ENCODE results near the gene TNS1. TPM values are rescaled to one million over a fixed set of nuclear protein-coding genes. Genes with fewer than 3 reads are reported as not detected.
A peak's percentile ranks its signal among the peaks of the same experiment; 100 is the strongest.

Gene TNS1
- total RNA-seq, 2 donors from 2014 or later, result 1,836 to 2,296 TPM

- no peaks in the 10 kb centered on the region for H3K9me3 ChIP-seq
- no peak for DNase-seq (ENCODE audit: low spot score)
- no peak overlapping the region for H3K4me3 ChIP-seq
- peaks cover 25 to 58% of the 10 kb centered on the region in 2 donors for H3K4me1 ChIP-seq (ENCODE audit: control insufficient read depth in 1 of 2, low read depth in 2 of 2)
- H3K36me3 ChIP-seq, result no peaks in the 10 kb centered on the region
- no peaks in the 10 kb centered on the region for H3K27me3 ChIP-seq (replicated peaks; ENCODE audit: insufficient read depth)
- no peak for ATAC-seq (ENCODE audit: insufficient number of reproducible peaks, low FRiP score, low read depth)
- no peak overlapping the region for H3K27ac ChIP-seq
- TF ChIP-seq, protein P1, sequence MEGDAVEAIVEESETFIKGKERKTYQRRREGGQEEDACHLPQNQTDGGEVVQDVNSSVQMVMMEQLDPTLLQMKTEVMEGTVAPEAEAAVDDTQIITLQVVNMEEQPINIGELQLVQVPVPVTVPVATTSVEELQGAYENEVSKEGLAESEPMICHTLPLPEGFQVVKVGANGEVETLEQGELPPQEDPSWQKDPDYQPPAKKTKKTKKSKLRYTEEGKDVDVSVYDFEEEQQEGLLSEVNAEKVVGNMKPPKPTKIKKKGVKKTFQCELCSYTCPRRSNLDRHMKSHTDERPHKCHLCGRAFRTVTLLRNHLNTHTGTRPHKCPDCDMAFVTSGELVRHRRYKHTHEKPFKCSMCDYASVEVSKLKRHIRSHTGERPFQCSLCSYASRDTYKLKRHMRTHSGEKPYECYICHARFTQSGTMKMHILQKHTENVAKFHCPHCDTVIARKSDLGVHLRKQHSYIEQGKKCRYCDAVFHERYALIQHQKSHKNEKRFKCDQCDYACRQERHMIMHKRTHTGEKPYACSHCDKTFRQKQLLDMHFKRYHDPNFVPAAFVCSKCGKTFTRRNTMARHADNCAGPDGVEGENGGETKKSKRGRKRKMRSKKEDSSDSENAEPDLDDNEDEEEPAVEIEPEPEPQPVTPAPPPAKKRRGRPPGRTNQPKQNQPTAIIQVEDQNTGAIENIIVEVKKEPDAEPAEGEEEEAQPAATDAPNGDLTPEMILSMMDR (IDR thresholded peaks at IDR 0.05), result no peak
These were observed 33.2 kb downstream of the TNS1 start for GRCh38 chr2:217969588-217969987.

GRCh38 chr2:217968023-217968422, 34.8 kb downstream of the TNS1 start:
- Histone ChIP-seq H3K27me3 (replicated peaks; ENCODE audit: insufficient read depth) (no peaks in the 10 kb centered on the region), H3K27ac (no peak overlapping the region), H3K9me3 (no peaks in the 10 kb centered on the region), H3K36me3 (no peaks in the 10 kb centered on the region), H3K4me1 (ENCODE audit: control insufficient read depth in 1 of 2, low read depth in 2 of 2) (peaks cover 29 to 58% of the 10 kb centered on the region in 2 donors), H3K4me3 (no peak overlapping the region)
- TF ChIP-seq, protein P1 (IDR thresholded peaks at IDR 0.05), result no peak
- ATAC-seq (ENCODE audit: insufficient number of reproducible peaks, low FRiP score, low read depth) (no peak), DNase-seq (ENCODE audit: low spot score) (no peak)

DNA sequence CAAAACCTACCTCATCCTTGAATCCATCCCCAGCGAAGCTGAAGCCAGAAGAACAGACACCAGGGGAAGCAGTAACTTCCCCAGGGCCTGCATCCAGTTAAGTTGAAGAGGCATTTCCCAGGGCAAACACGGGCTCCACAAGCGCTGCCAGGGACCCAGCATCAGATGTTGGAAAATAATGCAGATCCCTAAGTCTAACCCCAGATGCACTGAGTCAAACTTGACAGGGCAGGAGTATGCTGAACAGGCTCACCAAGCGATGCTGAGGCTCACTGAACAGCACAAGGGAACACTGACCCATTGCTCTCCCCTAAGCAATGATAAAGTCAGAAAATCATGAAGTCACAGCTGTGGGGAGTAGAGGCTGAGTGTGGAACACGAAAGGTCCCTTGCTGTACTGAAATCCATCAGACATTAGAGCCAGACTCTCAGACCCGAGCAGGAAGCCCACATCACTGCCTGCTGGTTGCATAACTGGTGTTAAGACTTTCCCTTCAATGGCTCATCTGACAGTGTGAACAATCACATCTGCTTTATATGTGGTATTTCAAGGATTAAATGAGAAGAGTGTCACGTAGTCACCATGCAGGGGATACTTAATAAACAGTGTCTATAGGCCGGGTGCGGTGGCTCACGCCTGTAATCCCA, 36.2 kb downstream of the TNS1 start:
- H3K27me3 ChIP-seq (replicated peaks; ENCODE audit: insufficient read depth), result no peaks in the 10 kb centered on the region
- no peaks in the 10 kb centered on the region for H3K36me3 ChIP-seq
- peak overlapping the region; percentile 33 for H3K4me3 ChIP-seq
- ATAC-seq (ENCODE audit: insufficient number of reproducible peaks, low FRiP score, low read depth) (no peak), DNase-seq (ENCODE audit: low spot score) (no peak)
- TF ChIP-seq, protein P1 (IDR thresholded peaks at IDR 0.05), result no peak
- H3K4me1 ChIP-seq (ENCODE audit: control insufficient read depth in 1 of 2, low read depth in 2 of 2), result peaks cover 24 to 52% of the 10 kb centered on the region in 2 donors
- H3K9me3 ChIP-seq, result no peaks in the 10 kb centered on the region
- peak overlapping the region in 1 of 2 donors; percentile 71 for H3K27ac ChIP-seq

DNA sequence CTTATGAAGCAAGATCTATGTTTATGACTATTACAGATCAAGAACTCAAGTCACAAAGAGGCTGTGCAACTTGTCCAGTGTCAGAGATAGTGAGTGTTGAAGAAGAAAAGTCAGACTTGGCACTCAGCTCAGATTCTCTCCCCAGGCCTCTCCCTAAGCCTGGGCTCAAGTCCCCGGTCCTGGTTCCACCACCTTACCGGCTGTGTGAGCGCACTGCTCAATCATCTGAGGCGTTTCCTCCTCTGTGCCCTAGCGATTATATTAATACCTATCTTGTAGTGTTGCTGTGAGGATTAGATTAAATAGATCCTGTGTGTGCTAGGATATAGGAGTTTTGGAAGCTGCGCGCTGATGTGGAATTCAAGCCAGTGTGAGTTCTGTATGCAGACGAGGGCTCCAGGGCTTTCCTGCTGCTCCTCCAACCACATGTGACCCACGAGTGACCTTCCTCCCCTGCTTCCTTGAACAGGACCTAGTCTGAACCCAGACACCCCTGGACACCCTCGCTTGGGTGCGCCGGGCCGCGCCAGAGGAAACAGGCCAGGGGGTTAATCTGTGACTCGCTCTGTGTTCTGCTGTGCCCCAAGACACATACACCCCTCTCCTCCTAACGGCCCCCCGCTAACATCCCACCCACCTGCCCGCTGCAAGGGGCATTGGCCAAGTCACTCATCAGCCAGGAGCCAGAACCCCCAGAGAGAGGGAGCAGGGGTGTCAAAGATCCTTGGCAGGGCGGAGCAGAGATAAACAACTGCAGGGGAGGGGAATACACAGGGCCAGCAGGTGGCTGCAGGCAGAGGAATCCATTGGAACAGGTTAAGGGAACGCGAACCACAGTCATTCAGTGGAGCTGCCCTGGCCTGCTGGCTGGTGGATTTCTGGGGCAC, 38.3 kb downstream of the TNS1 start:
- ATAC-seq (ENCODE audit: insufficient number of reproducible peaks, low FRiP score, low read depth) (no peak), DNase-seq (ENCODE audit: low spot score) (no peak)
- H3K27me3 ChIP-seq (replicated peaks; ENCODE audit: insufficient read depth), result no peaks in the 10 kb centered on the region
- TF ChIP-seq, protein P1 (IDR thresholded peaks at IDR 0.05), result no peak
- peaks cover 28 to 66% of the 10 kb centered on the region in 2 donors for H3K4me1 ChIP-seq (ENCODE audit: control insufficient read depth in 1 of 2, low read depth in 2 of 2)
- H3K4me3 ChIP-seq, result no peak overlapping the region
- H3K27ac ChIP-seq, result peak overlapping the region; percentile 54 to 71
- H3K36me3 ChIP-seq, result no peaks in the 10 kb centered on the region
- H3K9me3 ChIP-seq, result no peaks in the 10 kb centered on the region

GRCh38 chr2:217960351-217960750, 42.4 kb downstream of the TNS1 start:
- Histone ChIP-seq H3K36me3 (no peaks in the 10 kb centered on the region), H3K27ac (peak overlapping the region; percentile 72 to 88), H3K4me3 (no peak overlapping the region), H3K9me3 (no peaks in the 10 kb centered on the region), H3K27me3 (replicated peaks; ENCODE audit: insufficient read depth) (no peaks in the 10 kb centered on the region), H3K4me1 (ENCODE audit: control insufficient read depth in 1 of 2, low read depth in 2 of 2) (peaks cover 30 to 91% of the 10 kb centered on the region in 2 donors)
- TF ChIP-seq, protein P1 (IDR thresholded peaks at IDR 0.05), result no peak
- DNase-seq (ENCODE audit: low spot score) (no peak), ATAC-seq (ENCODE audit: insufficient number of reproducible peaks, low FRiP score, low read depth) (no peak)
